Kidney (tissue), 14 donors: ENCODE measurements around the gene MYO5A. TPM values are rescaled to one million over a fixed set of nuclear protein-coding genes. Genes with fewer than 3 reads are reported as not detected.

Experiments used
- DNase-seq, 5 donors: peaks; one replicate each; pipeline ENCODE4 v3.0.0-alpha.2; 2013 to 2020
- FAIRE-seq: peaks from 2 replicates; lab custom pipeline; 2012; peaks lifted over from hg19 to GRCh38; lab: Jason Lieb, UNC
- H3K27ac ChIP-seq, 2 donors: one replicate each; pipeline ENCODE4 v1.7.0; 2013; ENCODE audit warnings: low read depth in 2 of 2, low read length in 2 of 2, inconsistent platforms in 1 of 2
- H3K27me3 ChIP-seq: one replicate; pipeline ENCODE4 v1.7.1; 2013; ENCODE audit warnings: low read length, inconsistent platforms; ENCODE audit not compliant: control insufficient read depth, insufficient read depth
- H3K36me3 ChIP-seq, 3 donors: one replicate each; pipeline versions ENCODE4 v1.7.0 to v1.7.1; 2013; ENCODE audit warnings: low read length in 3 of 3, control low read depth in 1 of 3, inconsistent platforms in 1 of 3; ENCODE audit not compliant: insufficient read depth in 3 of 3, control insufficient read depth in 2 of 3
- H3K4me1 ChIP-seq, 3 donors: one replicate each; pipeline versions ENCODE4 v1.7.0 to v1.7.1; 2013; ENCODE audit warnings: low read length in 3 of 3, inconsistent platforms in 1 of 3, low read depth in 1 of 3; ENCODE audit not compliant: control insufficient read depth in 2 of 3, insufficient read depth in 2 of 3
- H3K4me3 ChIP-seq, 3 donors: one replicate each; pipeline versions ENCODE4 v1.7.0 to v1.8.1; 2013; ENCODE audit warnings: low read length in 3 of 3, control low read depth in 1 of 3, inconsistent platforms in 1 of 3
- H3K9ac ChIP-seq, 3 donors: one replicate each; pipeline versions ENCODE4 v1.7.0 to v1.7.1; 2013; ENCODE audit warnings: low read length in 3 of 3, control low read depth in 1 of 3, inconsistent platforms in 1 of 3
- H3K9me3 ChIP-seq, 3 donors: one replicate each; pipeline versions ENCODE4 v1.7.0 to v1.7.1; 2013; ENCODE audit warnings: low read length in 3 of 3, control low read depth in 1 of 3, inconsistent platforms in 1 of 3; ENCODE audit not compliant: control insufficient read depth in 2 of 3, insufficient read depth in 1 of 3
- intact Hi-C: fragments of 100-400 bp; cut with DNase I; formaldehyde crosslinking; loops from one replicate; pipeline ENCODE4 v1.11.1; 2022
- polyA plus RNA-seq: library from polyadenylated mRNA; stranded (reverse); fragments of 350-450 nt; fragmentation: Illumina TruSeq; extraction: RNeasy Lipid Tissue Mini Kit (QIAGEN cat#74804); gene quantifications from one replicate; pipeline ENCODE4 v1.2.3, GENCODE V29; 2014; ENCODE audit warnings: low read depth, low replicate concordance; ENCODE audit not compliant: insufficient read depth
- total RNA-seq: library from RNA; stranded (reverse); fragmentation: NEBNext Ultra II Directional; extraction: Animal tissue kit (Norgen Biotek cat#: 25700); gene quantifications from one replicate; pipeline ENCODE4 v1.2.1, GENCODE V29; 2021
- TF ChIP-seq, protein P1 (sequence below): IDR thresholded peaks from 3 replicates; pipeline ENCODE4 v1.5.1; 2012; ENCODE audit warnings: mild to moderate bottlenecking, moderate library complexity, borderline replicate concordance; ENCODE audit not compliant: insufficient read depth; ENCODE audit errors: extremely low read depth
- donor health status: control.
- donor health status: control.
- donor health status: control.
- donor health status: control.
- donor health status: control.
- donor health status: DM: yes; HTN: yes; CAD: no.
- donor health status: Normal renal cell carcinoma (clear cell type).

MYO5A gene
- total and polyA plus RNA-seq, 2 donors from 2014 or later: 3.5 to 32.9 TPM

DNA sequence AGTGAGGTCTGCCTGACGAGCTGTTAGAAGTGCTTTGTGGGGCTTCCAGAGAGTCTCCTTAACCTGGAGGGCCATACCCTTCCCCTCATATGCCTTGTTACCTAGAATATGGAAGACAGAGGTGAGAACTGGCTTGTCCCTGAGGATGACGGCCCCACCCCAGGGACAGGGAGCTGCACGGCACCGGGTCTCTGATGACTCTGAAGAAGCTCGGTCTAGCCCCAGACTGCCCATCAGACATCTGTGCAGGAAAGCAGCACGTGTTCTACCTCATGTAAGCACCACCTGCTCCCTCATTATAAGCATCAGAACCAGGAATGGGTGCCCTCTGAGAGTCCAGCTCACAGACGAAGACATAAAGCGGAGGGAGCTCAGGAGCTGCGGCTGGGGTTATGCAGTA lies 251.1 kb downstream of the MYO5A start:
- no peak for DNase-seq
- Histone ChIP-seq H3K4me1 (peaks cover 0 to 10% (median 8%) of the 10 kb centered on the region in 3 donors), H3K9me3 (no peaks in the 10 kb centered on the region), H3K27ac (no peak overlapping the region), H3K27me3 (no peaks in the 10 kb centered on the region), H3K4me3 (no peak overlapping the region), H3K9ac (no peak overlapping the region), H3K36me3 (peaks cover 0 to 16% (median 0%) of the 10 kb centered on the region in 3 donors)
- intact Hi-C loops: no loop called here
- TF ChIP-seq, protein P1, sequence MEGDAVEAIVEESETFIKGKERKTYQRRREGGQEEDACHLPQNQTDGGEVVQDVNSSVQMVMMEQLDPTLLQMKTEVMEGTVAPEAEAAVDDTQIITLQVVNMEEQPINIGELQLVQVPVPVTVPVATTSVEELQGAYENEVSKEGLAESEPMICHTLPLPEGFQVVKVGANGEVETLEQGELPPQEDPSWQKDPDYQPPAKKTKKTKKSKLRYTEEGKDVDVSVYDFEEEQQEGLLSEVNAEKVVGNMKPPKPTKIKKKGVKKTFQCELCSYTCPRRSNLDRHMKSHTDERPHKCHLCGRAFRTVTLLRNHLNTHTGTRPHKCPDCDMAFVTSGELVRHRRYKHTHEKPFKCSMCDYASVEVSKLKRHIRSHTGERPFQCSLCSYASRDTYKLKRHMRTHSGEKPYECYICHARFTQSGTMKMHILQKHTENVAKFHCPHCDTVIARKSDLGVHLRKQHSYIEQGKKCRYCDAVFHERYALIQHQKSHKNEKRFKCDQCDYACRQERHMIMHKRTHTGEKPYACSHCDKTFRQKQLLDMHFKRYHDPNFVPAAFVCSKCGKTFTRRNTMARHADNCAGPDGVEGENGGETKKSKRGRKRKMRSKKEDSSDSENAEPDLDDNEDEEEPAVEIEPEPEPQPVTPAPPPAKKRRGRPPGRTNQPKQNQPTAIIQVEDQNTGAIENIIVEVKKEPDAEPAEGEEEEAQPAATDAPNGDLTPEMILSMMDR: no peak
- FAIRE-seq: no peak

DNA sequence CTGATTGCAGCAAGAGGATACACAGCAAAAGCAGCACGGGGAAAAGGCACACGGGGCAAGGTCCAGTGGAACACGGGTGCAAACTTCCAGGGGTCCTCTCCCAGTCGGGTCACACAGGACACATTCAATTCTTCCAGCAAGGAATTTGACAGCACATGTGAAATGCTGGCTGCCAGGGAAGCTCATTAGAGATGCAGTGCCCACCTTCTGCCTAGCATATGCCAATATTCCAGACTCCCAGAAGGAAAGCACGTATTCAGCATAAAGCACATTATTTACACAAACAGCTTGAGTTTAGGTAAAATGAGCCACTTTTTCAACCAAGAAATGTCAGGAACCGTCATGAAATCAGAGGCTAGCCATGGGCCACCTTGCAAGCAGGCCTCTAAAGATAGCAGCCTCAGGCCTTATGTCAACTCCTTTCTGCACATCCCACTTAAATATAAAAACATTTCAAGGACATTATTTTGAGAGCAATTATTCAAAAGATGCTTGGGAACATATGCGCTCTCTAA lies 252.4 kb downstream of the MYO5A start:
- no peak overlapping the region for H3K9ac ChIP-seq
- intact Hi-C loops: no loop called here
- TF ChIP-seq, protein P1: no peak
- DNase-seq: no peak
- no peak for FAIRE-seq
- H3K27me3 ChIP-seq: no peaks in the 10 kb centered on the region
- peaks cover 0 to 5% (median 4%) of the 10 kb centered on the region in 3 donors for H3K4me1 ChIP-seq
- H3K27ac ChIP-seq: no peak overlapping the region
- no peaks in the 10 kb centered on the region for H3K9me3 ChIP-seq
- no peak overlapping the region for H3K4me3 ChIP-seq
- H3K36me3 ChIP-seq: peaks cover 0 to 16% (median 0%) of the 10 kb centered on the region in 3 donors

DNA sequence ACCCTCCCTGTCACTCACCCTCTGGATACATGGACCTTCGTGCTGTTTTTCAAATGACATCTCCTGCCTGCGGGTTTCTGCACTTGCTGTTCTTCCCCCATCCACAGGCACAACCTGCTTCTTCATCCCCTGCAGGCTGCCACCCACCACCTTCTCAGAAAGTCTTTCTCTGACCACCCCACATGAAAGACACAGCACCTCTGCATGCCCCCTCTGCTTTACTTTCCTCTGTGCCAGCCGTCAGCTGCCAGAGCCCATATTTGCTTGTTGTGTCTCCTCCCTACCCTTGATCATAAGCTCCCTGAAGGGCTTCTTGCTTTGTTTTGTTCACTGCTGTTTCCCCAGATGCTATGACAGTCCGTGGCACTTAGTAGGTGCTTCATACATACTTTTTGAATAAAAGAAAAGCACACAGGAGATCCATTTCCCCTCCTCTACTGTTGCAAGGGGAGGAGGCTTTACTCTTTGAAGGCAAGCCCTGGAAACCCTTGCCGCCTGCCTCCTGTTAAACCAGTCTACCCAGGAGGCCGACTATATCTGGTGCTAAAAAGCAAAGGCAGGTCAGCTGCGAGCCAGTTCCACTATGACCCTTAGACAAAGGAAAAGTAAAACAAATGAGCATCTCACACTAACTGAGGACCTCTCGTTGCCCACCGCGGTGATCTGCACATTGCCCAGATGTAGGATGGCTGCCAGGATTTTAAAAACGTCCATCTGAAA lies 265.0 kb downstream of the MYO5A start:
- FAIRE-seq (no peak), DNase-seq (no peak)
- Histone ChIP-seq H3K4me3 (no peak overlapping the region), H3K9ac (no peak overlapping the region), H3K9me3 (no peaks in the 10 kb centered on the region), H3K27me3 (no peaks in the 10 kb centered on the region), H3K27ac (peak overlapping the region in 1 of 2 donors; percentile 5), H3K4me1 (peaks cover 0 to 10% (median 5%) of the 10 kb centered on the region in 3 donors), H3K36me3 (peaks cover 0 to 4% (median 0%) of the 10 kb centered on the region in 3 donors)
- TF ChIP-seq, protein P1: no peak
- intact Hi-C loops: no loop called here
